GM12878 (cell line): ENCODE results near the gene RAC3.

ENCODE experiments used
- CTCF ChIP-seq, 3 experiments: IDR thresholded peaks in 2 of 3; conservative IDR thresholded peaks in 1 of 3; 2 replicates each; pipeline ENCODE4 v1.5.1; 2011; ENCODE audit warnings: low read depth in 3 of 3, low read length in 3 of 3, mild to moderate bottlenecking in 3 of 3, control low read depth in 2 of 3, moderate library complexity in 2 of 3, inconsistent platforms in 1 of 3, mixed read lengths in 1 of 3; ENCODE audit not compliant: control insufficient read depth in 2 of 3, insufficient read depth in 1 of 3; ENCODE audit errors: extremely low read depth in 1 of 3
- ESRRA ChIP-seq: IDR thresholded peaks from 2 replicates; pipeline ENCODE4 v1.6.1; 2012; ENCODE audit warnings: mild to moderate bottlenecking, low read length, improper control_type of control experiment
- FOS ChIP-seq: IDR thresholded peaks from 3 replicates; pipeline ENCODE4 v1.6.1; 2011; ENCODE audit warnings: borderline replicate concordance; ENCODE audit not compliant: insufficient read length; ENCODE audit errors: extremely low read depth
- HDAC2 ChIP-seq: fragments of 200-600 bp; sonication (generic); IDR thresholded peaks from 2 replicates; pipeline ENCODE4 v1.6.1; 2017
- JUND ChIP-seq: IDR thresholded peaks from 2 replicates; pipeline ENCODE4 v1.6.1; 2012; ENCODE audit warnings: low read depth, mild to moderate bottlenecking, low read length, improper control_type of control experiment, moderate library complexity
- NBN ChIP-seq: fragments of 450-650 bp; IDR thresholded peaks from 2 replicates; pipeline ENCODE4 v1.6.1; 2016
- POLR2AphosphoS5 ChIP-seq: IDR thresholded peaks from 2 replicates; pipeline ENCODE4 v1.6.1; 2011; ENCODE audit warnings: mild to moderate bottlenecking, low read length, inconsistent platforms
- RAD21 ChIP-seq: IDR thresholded peaks from 2 replicates; pipeline ENCODE4 v1.6.1; 2011; ENCODE audit warnings: mild to moderate bottlenecking, low read depth, low read length, moderate library complexity; ENCODE audit not compliant: insufficient read depth
- RELA ChIP-seq: fragments of 450-650 bp; IDR thresholded peaks from 2 replicates; pipeline ENCODE4 v1.8.0; 2014; ENCODE audit warnings: borderline replicate concordance; ENCODE audit not compliant: partially characterized antibody
- REST ChIP-seq: IDR thresholded peaks from 2 replicates; pipeline ENCODE4 v1.6.1; 2012; ENCODE audit warnings: mild to moderate bottlenecking, low read depth, low read length
- TARDBP ChIP-seq: IDR thresholded peaks from 2 replicates; pipeline ENCODE4 v1.6.1; 2016; ENCODE audit warnings: borderline replicate concordance
- USF1 ChIP-seq: IDR thresholded peaks from 2 replicates; pipeline ENCODE4 v1.6.1; 2011; ENCODE audit warnings: borderline replicate concordance, low read depth, mild to moderate bottlenecking, moderate library complexity, mixed read lengths, low read length; ENCODE audit not compliant: insufficient read depth; ENCODE audit errors: extremely low read length
- YBX1 ChIP-seq: fragments of 450-650 bp; IDR thresholded peaks from 2 replicates; pipeline ENCODE4 v1.6.1; 2016; ENCODE audit warnings: antibody characterized with exemption

- TF ChIP-seq POLR2AphosphoS5: no peak; the same call in none of the 2 replicates
- no peak for TF ChIP-seq RAD21
- TF ChIP-seq CTCF (IDR thresholded peaks at IDR 0.05 in 2 of 3, conservative IDR thresholded peaks at IDR 0.05 in 1 of 3; ENCODE audit: control insufficient read depth in 2 of 3, extremely low read depth in 1 of 3, insufficient read depth in 1 of 3, low read depth in 3 of 3, low read length in 3 of 3): no peak
- TF ChIP-seq FOS: no peak
- no peak for TF ChIP-seq RELA
- TF ChIP-seq JUND: no peak
- no peak for TF ChIP-seq TARDBP
- no peak for TF ChIP-seq REST
- no peak for TF ChIP-seq NBN
- no peak for TF ChIP-seq YBX1
- TF ChIP-seq HDAC2: no peak
- TF ChIP-seq USF1: no peak
- no peak for TF ChIP-seq ESRRA
Observed at GRCh38 chr17:82059272-82060000, 28.0 kb downstream of the RAC3 start.
